Esophagus squamous epithelium (tissue), 4 donors: Measurements from ENCODE around the gene ST6GAL1.

Experiments
- CTCF ChIP-seq, 6 experiments: fragments of 450-650 bp in 4 of 6; fragments of 200-600 bp in 2 of 6; sonication (generic) in 2 of 6; IDR thresholded peaks; one replicate each; pipeline ENCODE4 v1.5.1; 2016 to 2019; ENCODE audit warnings: antibody characterized with exemption in 6 of 6, mild to moderate bottlenecking in 4 of 6, moderate library complexity in 4 of 6
- POLR2A ChIP-seq, 4 donors: fragments of 450-650 bp; IDR thresholded peaks; one replicate each; pipeline ENCODE4 v1.6.1; 2017; ENCODE audit warnings: antibody characterized with exemption in 4 of 4, mild to moderate bottlenecking in 4 of 4, moderate library complexity in 3 of 4

DNA sequence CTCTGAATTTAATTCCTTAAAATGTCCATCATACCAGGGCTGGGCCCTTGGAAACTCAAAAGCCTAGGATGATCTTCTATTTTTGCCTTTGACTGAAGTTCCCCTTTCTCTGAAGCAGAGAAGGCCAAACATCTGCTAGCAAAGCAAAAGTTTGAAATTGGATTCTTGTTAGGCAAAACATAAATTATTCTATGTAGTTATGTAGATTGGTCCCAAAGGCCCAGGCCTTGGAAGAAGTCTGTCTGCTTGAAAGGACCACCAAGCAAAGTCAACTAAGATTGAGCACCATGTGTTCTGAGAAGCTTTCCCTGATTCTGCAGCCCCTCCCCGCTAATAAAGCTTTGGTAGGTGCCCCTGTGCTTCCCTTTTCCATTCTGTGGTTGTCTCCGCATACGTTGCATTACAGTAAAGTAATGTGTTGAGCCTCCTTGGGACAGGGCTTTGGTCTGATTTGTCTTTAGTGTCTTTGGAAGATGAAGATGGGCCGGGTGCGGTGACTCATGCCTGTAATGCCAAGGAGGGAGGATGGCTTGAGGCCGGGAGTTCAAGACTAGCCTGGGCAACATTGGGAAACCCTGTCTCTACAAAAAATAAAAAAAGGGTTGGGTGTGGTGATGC is 152.5 kb downstream of the ST6GAL1 start:
- no peak for TF ChIP-seq CTCF (IDR thresholded peaks at IDR 0.05)
- TF ChIP-seq POLR2A (IDR thresholded peaks at IDR 0.05): no peak
